ENCODE results near the gene DNM2.

- TF ChIP-seq EZH2 (IDR thresholded peaks at IDR 0.05; ENCODE audit: insufficient read depth, poor library complexity, severe bottlenecking) (no peak), EZH2phosphoT487 (IDR thresholded peaks at IDR 0.05; ENCODE audit: insufficient read depth, low read depth) (no peak)
Observed at GRCh38 chr19:10774893-10775292, 57.0 kb downstream of the DNM2 start.
